Esophagus squamous epithelium (tissue), 4 donors: ENCODE data around the gene C17orf50.

Experiments
- POLR2A ChIP-seq, 4 donors: fragments of 450-650 bp; IDR thresholded peaks; one replicate each; pipeline ENCODE4 v1.6.1; 2017; ENCODE audit warnings: antibody characterized with exemption in 4 of 4, mild to moderate bottlenecking in 4 of 4, moderate library complexity in 3 of 4
- TF ChIP-seq, protein P1 (sequence below), 6 experiments: fragments of 450-650 bp in 4 of 6; fragments of 200-600 bp in 2 of 6; sonication (generic) in 2 of 6; IDR thresholded peaks; one replicate each; pipeline ENCODE4 v1.5.1; 2016 to 2019; ENCODE audit warnings: antibody characterized with exemption in 6 of 6, mild to moderate bottlenecking in 4 of 6, moderate library complexity in 4 of 6

DNA sequence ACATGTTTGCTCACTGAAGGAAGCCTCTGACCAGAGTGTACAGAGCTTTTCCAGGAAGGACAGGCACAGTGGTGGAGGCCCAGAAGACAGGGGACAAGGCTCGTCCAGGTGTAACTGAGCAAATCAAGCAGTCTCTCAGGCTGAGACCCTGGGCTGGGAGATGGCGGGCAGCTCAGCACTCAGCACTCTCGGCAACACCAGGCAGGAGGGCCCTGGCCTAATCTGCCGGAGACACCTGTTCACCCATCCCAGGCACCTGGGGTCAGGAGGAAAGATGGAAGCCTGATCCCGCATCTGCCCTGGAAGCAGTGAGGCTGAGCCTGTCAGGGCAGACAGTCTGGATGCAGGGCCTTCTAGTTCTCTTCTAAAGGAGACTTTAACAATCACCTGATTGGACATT lies 24.5 kb upstream of the C17orf50 start:
- TF ChIP-seq, protein P1, sequence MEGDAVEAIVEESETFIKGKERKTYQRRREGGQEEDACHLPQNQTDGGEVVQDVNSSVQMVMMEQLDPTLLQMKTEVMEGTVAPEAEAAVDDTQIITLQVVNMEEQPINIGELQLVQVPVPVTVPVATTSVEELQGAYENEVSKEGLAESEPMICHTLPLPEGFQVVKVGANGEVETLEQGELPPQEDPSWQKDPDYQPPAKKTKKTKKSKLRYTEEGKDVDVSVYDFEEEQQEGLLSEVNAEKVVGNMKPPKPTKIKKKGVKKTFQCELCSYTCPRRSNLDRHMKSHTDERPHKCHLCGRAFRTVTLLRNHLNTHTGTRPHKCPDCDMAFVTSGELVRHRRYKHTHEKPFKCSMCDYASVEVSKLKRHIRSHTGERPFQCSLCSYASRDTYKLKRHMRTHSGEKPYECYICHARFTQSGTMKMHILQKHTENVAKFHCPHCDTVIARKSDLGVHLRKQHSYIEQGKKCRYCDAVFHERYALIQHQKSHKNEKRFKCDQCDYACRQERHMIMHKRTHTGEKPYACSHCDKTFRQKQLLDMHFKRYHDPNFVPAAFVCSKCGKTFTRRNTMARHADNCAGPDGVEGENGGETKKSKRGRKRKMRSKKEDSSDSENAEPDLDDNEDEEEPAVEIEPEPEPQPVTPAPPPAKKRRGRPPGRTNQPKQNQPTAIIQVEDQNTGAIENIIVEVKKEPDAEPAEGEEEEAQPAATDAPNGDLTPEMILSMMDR (IDR thresholded peaks at IDR 0.05) = no peak
- TF ChIP-seq POLR2A (IDR thresholded peaks at IDR 0.05) = no peak
